Panc1 (cell line): ENCODE results near the gene TMEM43. TPM values are rescaled to one million over a fixed set of nuclear protein-coding genes. Genes with fewer than 3 reads are reported as not detected.

Source experiments
- ATAC-seq: fragments of 200-7000 bp; cut with Tn5 transposase; 2 replicates; pipeline ENCODE4 v1.9.1; 2020; ENCODE audit warnings: mild to moderate bottlenecking, moderate library complexity
- BruUV-seq: library from RNA; stranded (reverse); fragments of 400-500 nt; replicated peaks from 2 replicates; lab custom pipeline; 2021; lab: Mats Ljungman, UMichigan
- CTCF ChIA-PET: fragments of 300-600 bp; sonication (Branson Sonifier 250); formaldehyde crosslinking; loops from one replicate; lab custom pipeline; 2022; ENCODE audit warnings: antibody characterized with exemption; lab: Charles Lee
- POLR2A ChIA-PET: fragments of 300-600 bp; sonication (Branson Sonifier 250); formaldehyde crosslinking; loops from one replicate; lab custom pipeline; 2022; ENCODE audit warnings: antibody characterized with exemption; lab: Charles Lee
- DNase-seq: peaks from one replicate; pipeline ENCODE4 v3.0.0-alpha.2; 2010; ENCODE audit warnings: low read depth, low spot score
- H3K27ac ChIP-seq: 2 replicates; pipeline ENCODE4 v1.5.1; 2011; ENCODE audit warnings: mild to moderate bottlenecking, low read length, inconsistent platforms
- H3K27me3 ChIP-seq: fragments of 200-500 bp; sonication (Bioruptor generic); 2 replicates; pipeline ENCODE4 v1.6.0; 2014; ENCODE audit warnings: low read length, inconsistent platforms; ENCODE audit not compliant: control insufficient read depth, insufficient read depth
- H3K36me3 ChIP-seq: fragments of 200-500 bp; sonication (Bioruptor generic); 2 replicates; pipeline ENCODE4 v1.5.1; 2014; ENCODE audit warnings: inconsistent platforms, mild to moderate bottlenecking, low read length, moderate library complexity; ENCODE audit not compliant: control insufficient read depth, insufficient read depth
- H3K4me1 ChIP-seq: 2 replicates; pipeline ENCODE4 v1.5.1; 2011; ENCODE audit warnings: inconsistent platforms, mild to moderate bottlenecking, low read length, moderate library complexity; ENCODE audit not compliant: control insufficient read depth, insufficient read depth
- H3K4me3 ChIP-seq, 2 experiments: 2 replicates each; pipeline ENCODE4 v1.5.1; 2011 to 2012; ENCODE audit warnings: low read depth in 2 of 2, low read length in 2 of 2, mild to moderate bottlenecking in 2 of 2, inconsistent platforms in 1 of 2, moderate library complexity in 1 of 2
- H3K9me3 ChIP-seq: fragments of 200-500 bp; sonication (Bioruptor generic); 2 replicates; pipeline ENCODE4 v1.5.1; 2014; ENCODE audit warnings: low read depth, mild to moderate bottlenecking, inconsistent platforms, low read length, moderate library complexity; ENCODE audit not compliant: control insufficient read depth, insufficient read depth
- POLR2AphosphoS5 ChIP-seq: IDR thresholded peaks from 2 replicates; pipeline ENCODE4 v1.6.1; 2012; ENCODE audit warnings: mild to moderate bottlenecking, low read depth, low read length, moderate library complexity
- REST ChIP-seq, 2 experiments: IDR thresholded peaks; 2 replicates each; pipeline ENCODE4 v1.6.1; 2011 to 2012; ENCODE audit warnings: low read depth in 2 of 2, control low read depth in 1 of 2, low read length in 1 of 2, mild to moderate bottlenecking in 1 of 2, moderate library complexity in 1 of 2; ENCODE audit not compliant: insufficient read depth in 1 of 2
- SIN3A ChIP-seq: IDR thresholded peaks from 2 replicates; pipeline ENCODE4 v1.6.1; 2012; ENCODE audit warnings: low read depth, mild to moderate bottlenecking, low read length, moderate library complexity, borderline replicate concordance; ENCODE audit not compliant: insufficient read depth
- TCF7L2 ChIP-seq: IDR thresholded peaks from 2 replicates; pipeline ENCODE4 v1.6.1; 2011; ENCODE audit warnings: mild to moderate bottlenecking, low read depth, low read length, inconsistent platforms
- in situ Hi-C: cut with HindIII; loops from 2 replicates; pipeline ENCODE4 v1.10.0; 2016; ENCODE audit warnings: low sequenced_read_pairs, low pct_unique_long_range_greater_than_20kb
- intact Hi-C: fragments of 100-400 bp; cut with micrococcal nuclease; formaldehyde crosslinking; loops from one replicate; pipeline ENCODE4 v1.10.0; 2022; ENCODE audit not compliant: unreplicated experiment
- total RNA-seq: library from RNA; stranded (reverse); gene quantifications from one replicate; pipeline ENCODE4 v1.2.1, GENCODE V29; 2021; ENCODE audit not compliant: unreplicated experiment
- TF ChIP-seq, protein P1 (sequence below): fragments of 450-650 bp; IDR thresholded peaks from 2 replicates; pipeline ENCODE4 v1.5.1; 2017; ENCODE audit warnings: mild to moderate bottlenecking

Gene TMEM43
- total RNA-seq, 1 experiment from 2014 or later = 51.2 TPM

DNA sequence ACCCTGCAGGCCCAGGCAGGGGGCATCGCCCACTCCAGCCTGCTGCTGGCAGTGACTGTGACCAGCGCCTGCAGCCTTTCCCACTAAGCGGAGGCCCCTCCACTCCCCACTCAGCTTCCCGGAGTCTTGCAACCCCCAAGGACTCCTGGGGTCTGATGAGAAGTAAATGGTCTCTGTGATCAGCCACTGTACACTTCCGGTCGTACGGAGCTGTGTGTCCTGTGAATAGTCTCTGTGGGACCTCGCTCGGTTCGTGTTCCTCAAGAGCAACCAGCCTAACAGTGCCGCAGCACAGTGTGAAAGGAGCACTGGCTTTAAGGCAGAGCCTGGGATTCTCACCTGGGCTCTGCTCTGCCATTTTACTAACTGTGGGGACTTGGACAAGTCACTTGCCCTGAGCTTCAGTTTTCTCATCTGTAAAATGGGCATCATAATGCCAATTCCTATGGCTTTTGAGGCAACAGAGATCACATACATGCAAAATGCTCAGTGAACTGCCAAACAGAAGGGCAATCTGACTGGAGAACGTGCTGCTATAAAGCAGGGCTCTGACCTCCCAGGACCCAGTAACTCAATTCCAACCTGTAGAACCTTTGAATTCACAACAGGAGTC is 26.7 kb downstream of the TMEM43 start:
- TF ChIP-seq POLR2AphosphoS5 = no peak
- no peak for TF ChIP-seq REST (IDR thresholded peaks at IDR 0.05; ENCODE audit: insufficient read depth in 1 of 2, low read depth in 2 of 2, low read length in 1 of 2)
- TF ChIP-seq, protein P1, sequence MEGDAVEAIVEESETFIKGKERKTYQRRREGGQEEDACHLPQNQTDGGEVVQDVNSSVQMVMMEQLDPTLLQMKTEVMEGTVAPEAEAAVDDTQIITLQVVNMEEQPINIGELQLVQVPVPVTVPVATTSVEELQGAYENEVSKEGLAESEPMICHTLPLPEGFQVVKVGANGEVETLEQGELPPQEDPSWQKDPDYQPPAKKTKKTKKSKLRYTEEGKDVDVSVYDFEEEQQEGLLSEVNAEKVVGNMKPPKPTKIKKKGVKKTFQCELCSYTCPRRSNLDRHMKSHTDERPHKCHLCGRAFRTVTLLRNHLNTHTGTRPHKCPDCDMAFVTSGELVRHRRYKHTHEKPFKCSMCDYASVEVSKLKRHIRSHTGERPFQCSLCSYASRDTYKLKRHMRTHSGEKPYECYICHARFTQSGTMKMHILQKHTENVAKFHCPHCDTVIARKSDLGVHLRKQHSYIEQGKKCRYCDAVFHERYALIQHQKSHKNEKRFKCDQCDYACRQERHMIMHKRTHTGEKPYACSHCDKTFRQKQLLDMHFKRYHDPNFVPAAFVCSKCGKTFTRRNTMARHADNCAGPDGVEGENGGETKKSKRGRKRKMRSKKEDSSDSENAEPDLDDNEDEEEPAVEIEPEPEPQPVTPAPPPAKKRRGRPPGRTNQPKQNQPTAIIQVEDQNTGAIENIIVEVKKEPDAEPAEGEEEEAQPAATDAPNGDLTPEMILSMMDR = no peak
- no peak for TF ChIP-seq SIN3A
- no peak for TF ChIP-seq TCF7L2
- DNase-seq = no peak
- no peaks in the 10 kb centered on the region for H3K4me1 ChIP-seq
- no peaks in the 10 kb centered on the region; the same call in 1 of the 2 replicates for H3K36me3 ChIP-seq
- H3K9me3 ChIP-seq = no peaks in the 10 kb centered on the region
- BruUV-seq = no TSS peak
- ATAC-seq = no peak
- no peak overlapping the region for H3K4me3 ChIP-seq
- H3K27ac ChIP-seq = no peak overlapping the region
- intact Hi-C loops = no loop called here
- ChIA-PET POLR2A (no interaction called here), CTCF (no interaction called here)
- in situ Hi-C loops = no loop called here
- H3K27me3 ChIP-seq = no peaks in the 10 kb centered on the region

- Histone ChIP-seq H3K9me3 (no peaks in the 10 kb centered on the region), H3K27me3 (no peaks in the 10 kb centered on the region), H3K27ac (no peak overlapping the region), H3K4me1 (no peaks in the 10 kb centered on the region), H3K36me3 (no peaks in the 10 kb centered on the region; the same call in 1 of the 2 replicates), H3K4me3 (no peak overlapping the region)
- in situ Hi-C loops (no loop called here), intact Hi-C loops (no loop called here)
- no peak for TF ChIP-seq SIN3A
- no peak for ATAC-seq
- BruUV-seq = no TSS peak
- ChIA-PET CTCF (no interaction called here), POLR2A (no interaction called here)
- DNase-seq = no peak
Measured at GRCh38 chr3:14152233-14152962, 27.5 kb downstream of the TMEM43 start.

DNA sequence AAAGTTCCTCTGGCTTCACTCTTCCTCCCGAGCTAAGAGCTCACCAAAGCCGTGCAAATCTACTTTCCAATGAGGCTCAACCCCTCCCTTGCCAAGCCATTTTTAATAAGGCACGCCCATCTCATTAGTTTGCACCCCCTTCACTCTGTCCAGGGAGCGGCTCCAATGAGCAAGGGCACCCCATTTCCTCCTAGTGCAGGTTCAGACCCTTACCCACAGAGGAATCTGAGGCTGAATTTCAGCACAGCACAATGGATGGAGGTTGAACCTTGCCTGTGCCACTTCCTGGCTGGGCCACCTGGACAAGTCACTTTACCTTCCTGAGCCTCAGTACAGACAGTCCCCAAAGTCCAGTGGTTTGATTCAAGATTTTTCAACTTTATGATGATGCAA is 28.1 kb downstream of the TMEM43 start:
- H3K27me3 ChIP-seq = no peaks in the 10 kb centered on the region
- DNase-seq = no peak
- in situ Hi-C loops = no loop called here
- no peaks in the 10 kb centered on the region for H3K9me3 ChIP-seq
- no peaks in the 10 kb centered on the region for H3K4me1 ChIP-seq
- no peak overlapping the region for H3K27ac ChIP-seq
- ChIA-PET POLR2A (no interaction called here), CTCF (no interaction called here)
- TF ChIP-seq POLR2AphosphoS5 (no peak), REST (IDR thresholded peaks at IDR 0.05; ENCODE audit: insufficient read depth in 1 of 2, low read depth in 2 of 2, low read length in 1 of 2) (no peak), SIN3A (no peak), TCF7L2 (no peak)
- TF ChIP-seq, protein P1 = no peak
- ATAC-seq = no peak
- no peaks in the 10 kb centered on the region; the same call in 1 of the 2 replicates for H3K36me3 ChIP-seq
- H3K4me3 ChIP-seq = no peak overlapping the region
- intact Hi-C loops = no loop called here
- BruUV-seq = no TSS peak
